Brain microvascular endothelial cell (primary cell): ENCODE data around the gene HNF1B.
A peak's percentile ranks its signal among the peaks of the same experiment; 100 is the strongest.

Experiments
- DNase-seq: peaks from one replicate; pipeline ENCODE4 v3.0.0-alpha.2; 2020
- H3K27ac ChIP-seq: fragments of 250-450 bp; sonication (Bioruptor Pico); 2 replicates; pipeline ENCODE4 v1.5.1; 2020; ENCODE audit warnings: mild to moderate bottlenecking, moderate library complexity
- H3K27me3 ChIP-seq: fragments of 250-450 bp; sonication (Bioruptor Pico); replicated peaks from 2 replicates; pipeline ENCODE4 v1.5.1; 2020; ENCODE audit warnings: mild to moderate bottlenecking
- H3K36me3 ChIP-seq: fragments of 250-450 bp; sonication (Bioruptor Pico); replicated peaks from 2 replicates; pipeline ENCODE4 v1.5.1; 2020; ENCODE audit warnings: mild to moderate bottlenecking
- H3K4me3 ChIP-seq: 2 replicates; pipeline ENCODE4 v1.5.1; 2011; ENCODE audit warnings: low read depth, mild to moderate bottlenecking, control low read depth, low read length, moderate library complexity
- CTCF ChIP-seq: IDR thresholded peaks from 2 replicates; pipeline ENCODE4 v1.5.1; 2011; ENCODE audit warnings: low read depth, mild to moderate bottlenecking, moderate library complexity, low read length, control low read depth, inconsistent platforms; ENCODE audit errors: missing control alignments
- in situ Hi-C: cut with HindIII; loops from 2 replicates; pipeline ENCODE4 v1.10.0; 2017; ENCODE audit warnings: low sequenced_read_pairs, low pct_ligation_motif_present

HNF1B gene

GRCh38 chr17:37737081-37737480 is 7.8 kb downstream of the HNF1B start:
- no peak for DNase-seq
- no peak overlapping the region for H3K4me3 ChIP-seq
- H3K27me3 ChIP-seq, result peaks cover 25% of the 10 kb centered on the region
- no peak overlapping the region for H3K27ac ChIP-seq
- H3K36me3 ChIP-seq, result no peaks in the 10 kb centered on the region
- peak; percentile 41 for TF ChIP-seq CTCF
- in situ Hi-C loops, result no loop called here

- TF ChIP-seq CTCF, result no peak
- DNase-seq, result no peak
- peaks cover 18% of the 10 kb centered on the region for H3K27me3 ChIP-seq
- no peak overlapping the region for H3K4me3 ChIP-seq
- H3K36me3 ChIP-seq, result no peaks in the 10 kb centered on the region
- no peak overlapping the region for H3K27ac ChIP-seq
- in situ Hi-C loops, result no loop called here
These were observed 8.4 kb downstream of the HNF1B start for GRCh38 chr17:37736428-37736827.

GRCh38 chr17:37735165-37735564 is 9.7 kb downstream of the HNF1B start:
- no peak overlapping the region for H3K27ac ChIP-seq
- in situ Hi-C loops, result no loop called here
- no peak overlapping the region for H3K4me3 ChIP-seq
- H3K27me3 ChIP-seq, result peaks cover 11% of the 10 kb centered on the region
- H3K36me3 ChIP-seq, result no peaks in the 10 kb centered on the region
- no peak for TF ChIP-seq CTCF
- no peak for DNase-seq

GRCh38 chr17:37732316-37732715 is 12.5 kb downstream of the HNF1B start:
- DNase-seq, result no peak
- Histone ChIP-seq H3K27ac (no peak overlapping the region), H3K36me3 (no peaks in the 10 kb centered on the region), H3K27me3 (no peaks in the 10 kb centered on the region), H3K4me3 (no peak overlapping the region)
- in situ Hi-C loops, result no loop called here
- TF ChIP-seq CTCF, result no peak

- Histone ChIP-seq H3K27ac (no peak overlapping the region), H3K27me3 (no peaks in the 10 kb centered on the region), H3K36me3 (no peaks in the 10 kb centered on the region), H3K4me3 (no peak overlapping the region)
- in situ Hi-C loops, result no loop called here
- no peak for DNase-seq
- TF ChIP-seq CTCF, result no peak
These were observed 13.8 kb downstream of the HNF1B start for GRCh38 chr17:37731056-37731455.

GRCh38 chr17:37729905-37730304 is 15.0 kb downstream of the HNF1B start:
- no peaks in the 10 kb centered on the region for H3K36me3 ChIP-seq
- H3K27me3 ChIP-seq, result no peaks in the 10 kb centered on the region
- H3K4me3 ChIP-seq, result no peak overlapping the region
- in situ Hi-C loops, result no loop called here
- no peak for DNase-seq
- no peak for TF ChIP-seq CTCF
- H3K27ac ChIP-seq, result no peak overlapping the region
